GM12891 (cell line): ENCODE data around the gene TET3.

ENCODE experiments used
- DNase-seq: peaks from one replicate; pipeline ENCODE4 v3.0.0; 2011; ENCODE audit warnings: low spot score; ENCODE audit not compliant: insufficient read length
- FAIRE-seq: peaks from 2 replicates; lab custom pipeline; 2011; peaks lifted over from hg19 to GRCh38; lab: Jason Lieb, UNC
- PAX5 ChIP-seq: IDR thresholded peaks from 2 replicates; pipeline ENCODE4 v1.6.1; 2011; ENCODE audit warnings: low read length, moderate library complexity, mild to moderate bottlenecking; ENCODE audit not compliant: insufficient read depth, severe bottlenecking
- POLR2A ChIP-seq: IDR thresholded peaks from 2 replicates; pipeline ENCODE4 v1.6.1; 2011; ENCODE audit warnings: low read depth, low read length, control low read depth
- POLR2AphosphoS5 ChIP-seq: IDR thresholded peaks from 2 replicates; pipeline ENCODE4 v1.6.1; 2011; ENCODE audit warnings: low read depth, low read length, control low read depth
- POU2F2 ChIP-seq: IDR thresholded peaks from 2 replicates; pipeline ENCODE4 v1.6.1; 2011; ENCODE audit warnings: low read depth, mild to moderate bottlenecking, control low read depth, low read length, moderate library complexity
- SPI1 ChIP-seq: IDR thresholded peaks from 2 replicates; pipeline ENCODE4 v1.6.1; 2011; ENCODE audit warnings: low read depth, low read length, control low read depth
- TAF1 ChIP-seq: IDR thresholded peaks from 2 replicates; pipeline ENCODE4 v1.6.1; 2011; ENCODE audit warnings: low read depth, low read length, control low read depth

Gene TET3

GRCh38 chr2:73964223-73964622 is 20.5 kb upstream of the TET3 start:
- DNase-seq = no peak
- FAIRE-seq = no peak

GRCh38 chr2:73965053-73965452 is 19.7 kb upstream of the TET3 start:
- no peak for DNase-seq
- no peak for FAIRE-seq
- TF ChIP-seq SPI1 (peak; percentile 57), PAX5 (no peak), POU2F2 (no peak), POLR2AphosphoS5 (no peak), TAF1 (no peak), POLR2A (no peak)

More at GRCh38 chr2:73964223-73964622, 20.5 kb upstream of the TET3 start:
- TF ChIP-seq SPI1 (no peak), POLR2AphosphoS5 (no peak)

DNA sequence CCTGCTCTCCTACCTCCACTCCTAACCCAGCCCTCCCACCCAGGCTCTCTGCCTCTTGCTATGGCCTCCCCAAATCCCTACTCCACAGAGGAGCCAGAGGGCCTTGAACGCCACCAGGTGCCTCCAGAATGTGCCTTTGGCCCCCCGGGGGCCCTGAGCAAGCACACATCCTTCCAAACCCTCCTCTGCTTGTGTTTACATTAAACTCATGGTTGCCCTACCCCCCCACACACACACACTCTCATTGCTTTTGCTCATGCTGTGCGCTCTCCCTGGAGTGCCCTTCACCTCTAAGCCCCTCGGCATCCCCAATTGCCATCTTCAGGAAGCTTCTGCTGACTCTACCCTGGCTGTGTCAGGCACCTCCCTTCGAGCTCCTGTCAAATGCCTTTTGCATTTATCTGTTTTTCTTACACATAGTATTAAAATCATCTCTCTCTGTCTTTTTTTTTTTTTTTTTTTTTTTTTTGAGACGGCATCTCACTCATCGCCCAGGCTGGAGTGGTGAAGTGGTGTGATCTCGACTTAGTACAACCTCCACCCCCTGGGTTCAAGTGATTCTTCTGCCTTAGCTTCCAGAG is 16.3 kb upstream of the TET3 start:
- TF ChIP-seq POLR2AphosphoS5 (no peak), TAF1 (no peak), POLR2A (no peak), POU2F2 (no peak), PAX5 (no peak), SPI1 (no peak)
- no peak for FAIRE-seq
- DNase-seq = no peak

GRCh38 chr2:73969356-73969755 is 15.4 kb upstream of the TET3 start:
- DNase-seq = no peak
- TF ChIP-seq SPI1 (no peak), POU2F2 (no peak), PAX5 (no peak), TAF1 (no peak), POLR2A (no peak), POLR2AphosphoS5 (no peak)
- no peak for FAIRE-seq

- TF ChIP-seq POLR2A = no peak
- no peak for TF ChIP-seq PAX5
- TF ChIP-seq SPI1 = no peak
- no peak for TF ChIP-seq POLR2AphosphoS5
- no peak for TF ChIP-seq TAF1
- TF ChIP-seq POU2F2 = no peak
- FAIRE-seq (no peak), DNase-seq (no peak)
Observed at GRCh38 chr2:73970141-73970803, 14.4 kb upstream of the TET3 start.

DNA sequence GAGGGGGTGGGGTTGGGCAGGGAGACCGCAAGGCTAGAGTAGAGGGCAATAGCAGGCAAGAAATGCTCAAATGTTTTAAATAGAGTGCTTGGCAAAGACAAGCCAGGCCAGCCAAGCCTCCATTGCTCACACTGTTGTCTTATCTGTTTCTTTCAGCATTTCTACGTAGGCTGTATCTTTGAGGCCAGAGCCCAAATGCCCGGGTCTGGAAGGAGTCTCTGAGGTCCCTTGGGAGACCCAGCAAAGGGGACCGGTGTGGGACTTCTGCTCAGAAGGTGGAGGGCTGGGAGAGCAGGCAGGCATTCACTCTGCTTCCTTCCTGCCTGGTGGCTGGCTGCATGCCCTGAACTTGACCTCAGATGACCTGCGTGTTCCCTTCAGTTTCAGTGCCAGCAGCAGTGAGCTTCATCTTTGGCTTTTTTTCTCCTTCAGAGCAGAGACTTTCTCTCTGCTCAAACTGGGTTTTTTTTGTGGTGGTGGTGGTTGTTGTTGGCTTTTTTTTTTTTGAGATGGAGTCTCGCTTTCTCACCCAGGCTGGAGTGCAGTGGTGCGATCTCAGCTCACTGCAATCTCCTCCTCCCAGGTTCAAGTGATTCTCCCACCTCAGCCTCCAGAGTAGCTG is 13.7 kb upstream of the TET3 start:
- DNase-seq (no peak), FAIRE-seq (peak; percentile 86)
- no peak for TF ChIP-seq TAF1
- TF ChIP-seq POU2F2 = peak; percentile 7; the same call in 1 of the 2 replicates

DNA sequence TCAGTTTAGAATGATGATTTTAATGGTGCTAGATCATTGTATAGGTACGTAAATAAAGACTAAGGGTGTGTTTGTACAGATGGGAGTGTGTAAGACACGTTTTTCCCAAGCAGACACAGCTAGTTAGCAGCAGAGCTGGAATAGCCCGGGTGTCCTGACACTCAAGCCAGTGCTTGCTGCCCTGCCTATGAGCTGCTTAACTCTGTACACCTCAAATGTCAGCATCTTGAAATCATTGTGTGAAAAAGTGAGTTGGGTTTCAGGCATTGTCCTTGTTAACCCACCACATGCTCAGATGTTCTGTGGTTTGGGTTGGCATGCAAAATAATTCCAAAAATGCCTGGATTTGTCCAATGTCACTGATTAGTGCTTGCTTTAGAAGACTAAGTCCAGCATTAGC is 13.0 kb upstream of the TET3 start:
- DNase-seq (no peak), FAIRE-seq (peak; percentile 62)
- no peak for TF ChIP-seq PAX5
- no peak for TF ChIP-seq POU2F2
- TF ChIP-seq SPI1 = no peak
- no peak for TF ChIP-seq TAF1
- no peak for TF ChIP-seq POLR2A
- TF ChIP-seq POLR2AphosphoS5 = no peak

DNA sequence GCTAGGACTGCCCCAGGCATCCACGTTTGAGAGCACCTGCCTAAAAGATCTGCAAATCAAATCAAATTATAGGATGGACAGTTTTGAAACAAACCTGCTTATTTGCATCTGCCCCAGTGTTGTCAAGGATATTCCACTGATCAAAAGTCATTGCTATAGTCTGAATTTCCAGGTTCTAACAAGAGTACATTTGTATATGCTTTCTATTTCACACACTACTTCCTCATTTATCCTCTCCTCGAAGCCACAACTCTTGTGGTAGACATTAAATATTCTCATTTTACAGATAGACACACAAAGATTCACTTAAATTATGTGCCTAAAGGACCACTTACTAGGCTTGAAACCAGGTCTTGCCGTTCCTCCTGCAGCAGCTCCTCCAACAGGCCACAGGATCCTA is 11.9 kb upstream of the TET3 start:
- peak; percentile 38; the same call in 1 of the 2 replicates for TF ChIP-seq SPI1
- TF ChIP-seq PAX5 = no peak
- FAIRE-seq (peak; percentile 33), DNase-seq (no peak)

GRCh38 chr2:73975731-73976130 is 9.0 kb upstream of the TET3 start:
- TF ChIP-seq SPI1 (no peak), POLR2A (no peak), PAX5 (no peak), POLR2AphosphoS5 (no peak), POU2F2 (no peak), TAF1 (no peak)
- DNase-seq = no peak
- no peak for FAIRE-seq

- no peak for FAIRE-seq
- TF ChIP-seq POLR2AphosphoS5 = no peak
- no peak for TF ChIP-seq SPI1
- no peak for TF ChIP-seq POLR2A
- TF ChIP-seq PAX5 = no peak
- no peak for TF ChIP-seq TAF1
- no peak for TF ChIP-seq POU2F2
Observed at GRCh38 chr2:73976803-73977202, 7.9 kb upstream of the TET3 start.

More at GRCh38 chr2:73976803-73977202, 7.9 kb upstream of the TET3 start:
- no peak for DNase-seq
